Endothelial cell of umbilical vein (primary cell): ENCODE data around the gene VN1R2. TPM values are rescaled to one million over a fixed set of nuclear protein-coding genes. Genes with fewer than 3 reads are reported as not detected.

ENCODE experiments used
- BruUV-seq: library from RNA; stranded (reverse); fragments of 400-500 nt; replicated peaks from 2 replicates; lab custom pipeline; 2021; lab: Mats Ljungman, UMichigan
- CTCF ChIA-PET: fragments of 300-600, 350-600 bp; sonication (Branson Sonifier 250); formaldehyde crosslinking; loops from one replicate; lab custom pipeline; 2021; ENCODE audit warnings: antibody characterized with exemption, inconsistent platforms; lab: Charles Lee
- POLR2A ChIA-PET: fragments of 300-600, 350-600 bp; sonication (Branson Sonifier 250); formaldehyde crosslinking; loops from one replicate; lab custom pipeline; 2021; ENCODE audit warnings: antibody characterized with exemption, inconsistent platforms; lab: Charles Lee
- DNase-seq: peaks from one replicate; pipeline ENCODE4 v3.0.0-alpha.2; 2011; ENCODE audit warnings: low read depth, low spot score
- FAIRE-seq: peaks from 2 replicates; lab custom pipeline; 2011; peaks lifted over from hg19 to GRCh38; lab: Jason Lieb, UNC
- H2AFZ ChIP-seq: 2 replicates; pipeline ENCODE4 v1.6.0; 2012; ENCODE audit warnings: low read depth, low read length, control low read depth, inconsistent platforms
- H3K27ac ChIP-seq: 2 replicates; pipeline ENCODE4 v1.5.1; 2011; ENCODE audit warnings: low read depth, mild to moderate bottlenecking, control low read depth, low read length, moderate library complexity; ENCODE audit not compliant: insufficient read depth
- H3K27me3 ChIP-seq, 2 experiments: 2 replicates each; pipeline versions ENCODE4 v1.6.0 to v1.6.1; 2011; ENCODE audit warnings: low read length in 2 of 2, mixed read lengths in 1 of 2; ENCODE audit not compliant: control insufficient read depth in 2 of 2, insufficient read depth in 2 of 2
- H3K36me3 ChIP-seq, 2 experiments: 2 replicates in 1 of 2; 3 replicates in 1 of 2; pipeline ENCODE4 v1.5.1; 2011; ENCODE audit warnings: low read length in 2 of 2, mild to moderate bottlenecking in 1 of 2, moderate library complexity in 1 of 2; ENCODE audit not compliant: control insufficient read depth in 2 of 2, insufficient read depth in 2 of 2; ENCODE audit errors: extremely low read depth in 1 of 2
- H3K4me1 ChIP-seq: 3 replicates; pipeline ENCODE4 v1.5.1; 2011; ENCODE audit warnings: mild to moderate bottlenecking, low read length; ENCODE audit not compliant: control insufficient read depth, insufficient read depth; ENCODE audit errors: extremely low read depth
- H3K4me2 ChIP-seq: 2 replicates; pipeline ENCODE4 v1.6.1; 2011; ENCODE audit warnings: low read length, control low read depth, mixed read lengths; ENCODE audit not compliant: insufficient read depth
- H3K4me3 ChIP-seq, 3 experiments: fragments of 200-600 bp in 1 of 3; sonication (generic), shearing (Covaris generic) in 1 of 3; replicated peaks in 1 of 3; 2 replicates each; pipeline ENCODE4 v1.5.1; 2011 to 2016; ENCODE audit warnings: control low read depth in 3 of 3, low read length in 3 of 3, mild to moderate bottlenecking in 2 of 3, inconsistent platforms in 1 of 3, low read depth in 1 of 3, moderate library complexity in 1 of 3; ENCODE audit not compliant: insufficient read depth in 1 of 3
- H3K79me2 ChIP-seq: 2 replicates; pipeline ENCODE4 v1.6.0; 2012; ENCODE audit warnings: low read length, inconsistent platforms; ENCODE audit not compliant: control insufficient read depth, insufficient read depth
- H3K9ac ChIP-seq: replicated peaks from 2 replicates; pipeline ENCODE3; 2011; ENCODE audit warnings: low read length, control low read depth; ENCODE audit not compliant: insufficient read depth; ENCODE audit errors: extremely low read depth
- H3K9me1 ChIP-seq: replicated peaks from 3 replicates; pipeline ENCODE4 v1.6.0; 2011; ENCODE audit warnings: mild to moderate bottlenecking, low read length; ENCODE audit not compliant: control insufficient read depth, insufficient read depth; ENCODE audit errors: extremely low read depth
- H3K9me3 ChIP-seq: replicated peaks from 2 replicates; pipeline ENCODE4 v1.5.1; 2012; ENCODE audit warnings: low read length, inconsistent platforms; ENCODE audit not compliant: control insufficient read depth, insufficient read depth
- H4K20me1 ChIP-seq: replicated peaks from 2 replicates; pipeline ENCODE3; 2011; ENCODE audit warnings: mild to moderate bottlenecking, low read length; ENCODE audit not compliant: control insufficient read depth, insufficient read depth; ENCODE audit errors: extremely low read depth
- EZH2 ChIP-seq: IDR thresholded peaks from 2 replicates; pipeline ENCODE4 v1.6.1; 2012; ENCODE audit warnings: borderline replicate concordance, low read depth, mild to moderate bottlenecking, moderate library complexity, low read length, inconsistent platforms; ENCODE audit not compliant: severe bottlenecking
- FOS ChIP-seq: IDR thresholded peaks from 2 replicates; pipeline ENCODE4 v1.6.1; 2011; ENCODE audit warnings: mild to moderate bottlenecking, low read length, moderate library complexity, borderline replicate concordance; ENCODE audit not compliant: insufficient read depth
- GATA2 ChIP-seq: IDR thresholded peaks from 2 replicates; pipeline ENCODE4 v1.7.0; 2011; ENCODE audit warnings: low read depth, mild to moderate bottlenecking, moderate library complexity, mixed read lengths, low read length; ENCODE audit not compliant: insufficient read length, insufficient read depth
- JUN ChIP-seq: IDR thresholded peaks from 2 replicates; pipeline ENCODE4 v1.6.1; 2011; ENCODE audit warnings: borderline replicate concordance, low read depth; ENCODE audit not compliant: insufficient read length, insufficient read depth
- MYC ChIP-seq: IDR thresholded peaks from one replicate; pipeline ENCODE4 v1.6.1; 2011; ENCODE audit warnings: mild to moderate bottlenecking, low read depth, low read length
- POLR2A ChIP-seq: IDR thresholded peaks from 2 replicates; pipeline ENCODE4 v1.6.1; 2012; ENCODE audit warnings: low read depth, mild to moderate bottlenecking, control low read depth, low read length
- POLR2AphosphoS5 ChIP-seq: IDR thresholded peaks from 2 replicates; pipeline ENCODE4 v1.6.1; 2012; ENCODE audit warnings: low read depth, mild to moderate bottlenecking, control low read depth, low read length, moderate library complexity; ENCODE audit not compliant: insufficient read depth
- dilution Hi-C: fragments of 300-500 bp; cut with MboI; formaldehyde crosslinking; loops from one replicate; pipeline ENCODE4 v1.15.0; 2019; ENCODE audit warnings: low sequenced_read_pairs; ENCODE audit not compliant: extremely low pct_ligation_motif_present
- intact Hi-C: fragments of 100-400 bp; cut with micrococcal nuclease; formaldehyde crosslinking; loops from one replicate; pipeline ENCODE4 v1.10.0; 2022
- polyA plus RNA-seq, 4 experiments: library from polyadenylated mRNA; depleted of rRNA in 3 of 4; stranded (reverse) in 3 of 4; unstranded in 1 of 4; fragments of >200 nt; gene quantifications; 2 replicates each; pipeline versions ENCODE4 v1.2.1 to v1.2.3, GENCODE V29; 2011 to 2012; ENCODE audit warnings: missing spikeins in 1 of 4
- total RNA-seq: library from RNA; stranded (reverse); gene quantifications from 2 replicates; pipeline ENCODE4 v1.2.3, GENCODE V29; 2021
- TF ChIP-seq, protein P1 (sequence below), 2 donors: IDR thresholded peaks; 1 replicate in 1 of 2; 2 replicates in 1 of 2; pipeline ENCODE4 v1.5.1; 2011; ENCODE audit warnings: low read length in 2 of 2, mild to moderate bottlenecking in 2 of 2, moderate library complexity in 2 of 2, control low read depth in 1 of 2, inconsistent platforms in 1 of 2, low read depth in 1 of 2; ENCODE audit not compliant: insufficient read depth in 1 of 2; ENCODE audit errors: extremely low read depth in 1 of 2
- TF ChIP-seq, protein P2 (sequence below): IDR thresholded peaks from 2 replicates; pipeline ENCODE4 v1.6.1; 2011; ENCODE audit not compliant: insufficient read depth, insufficient read length

VN1R2 gene
- total and polyA plus RNA-seq, 2 donors (not counting 3 experiments of a cell fraction or from before 2014, with no cell fraction given): not detected

DNA sequence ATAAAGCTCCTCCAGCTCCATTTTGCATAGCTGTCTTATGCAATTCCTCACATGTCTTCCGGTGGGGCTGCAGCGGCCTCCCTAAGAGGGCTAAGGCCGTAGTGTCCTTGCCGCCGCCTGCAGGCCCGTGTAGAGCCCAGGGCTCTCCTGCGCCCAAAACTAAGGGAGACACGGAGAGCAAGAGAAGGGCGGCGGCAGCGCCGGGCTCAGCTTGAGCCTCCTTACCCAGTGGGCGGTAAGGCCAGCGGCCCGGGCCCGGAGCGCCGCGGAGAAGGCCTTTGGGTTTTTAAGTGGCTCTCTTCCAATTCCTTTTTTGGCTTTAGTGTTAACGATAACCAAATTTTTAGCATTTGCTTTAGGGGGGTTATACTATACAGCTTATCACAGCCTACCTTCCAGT, 33.5 kb upstream of the VN1R2 start:
- dilution Hi-C loops: no loop called here
- Histone ChIP-seq H3K9ac (no peak overlapping the region), H3K4me1 (no peaks in the 10 kb centered on the region), H3K9me1 (no peaks in the 10 kb centered on the region), H3K4me3 (no peak overlapping the region), H3K4me2 (no peak overlapping the region), H3K36me3 (no peaks in the 10 kb centered on the region), H4K20me1 (no peaks in the 10 kb centered on the region), H2AFZ (no peak overlapping the region), H3K79me2 (no peaks in the 10 kb centered on the region), H3K27ac (no peak overlapping the region), H3K9me3 (peaks cover 2% of the 10 kb centered on the region), H3K27me3 (no peaks in the 10 kb centered on the region)
- intact Hi-C loops: no loop called here
- no TSS peak for BruUV-seq
- no peak for DNase-seq
- ChIA-PET CTCF (interaction anchor here (1.3 kb wide), 1 partner anchor 148 kb away, joined by 3 read pairs; no protein-coding TSS in a partner anchor), POLR2A (no interaction called here)
- no peak for FAIRE-seq
- TF ChIP-seq, protein P1, sequence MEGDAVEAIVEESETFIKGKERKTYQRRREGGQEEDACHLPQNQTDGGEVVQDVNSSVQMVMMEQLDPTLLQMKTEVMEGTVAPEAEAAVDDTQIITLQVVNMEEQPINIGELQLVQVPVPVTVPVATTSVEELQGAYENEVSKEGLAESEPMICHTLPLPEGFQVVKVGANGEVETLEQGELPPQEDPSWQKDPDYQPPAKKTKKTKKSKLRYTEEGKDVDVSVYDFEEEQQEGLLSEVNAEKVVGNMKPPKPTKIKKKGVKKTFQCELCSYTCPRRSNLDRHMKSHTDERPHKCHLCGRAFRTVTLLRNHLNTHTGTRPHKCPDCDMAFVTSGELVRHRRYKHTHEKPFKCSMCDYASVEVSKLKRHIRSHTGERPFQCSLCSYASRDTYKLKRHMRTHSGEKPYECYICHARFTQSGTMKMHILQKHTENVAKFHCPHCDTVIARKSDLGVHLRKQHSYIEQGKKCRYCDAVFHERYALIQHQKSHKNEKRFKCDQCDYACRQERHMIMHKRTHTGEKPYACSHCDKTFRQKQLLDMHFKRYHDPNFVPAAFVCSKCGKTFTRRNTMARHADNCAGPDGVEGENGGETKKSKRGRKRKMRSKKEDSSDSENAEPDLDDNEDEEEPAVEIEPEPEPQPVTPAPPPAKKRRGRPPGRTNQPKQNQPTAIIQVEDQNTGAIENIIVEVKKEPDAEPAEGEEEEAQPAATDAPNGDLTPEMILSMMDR (IDR thresholded peaks at IDR 0.05; ENCODE audit: extremely low read depth in 1 of 2, insufficient read depth in 1 of 2, low read depth in 1 of 2, low read length in 2 of 2): no peak
- no peak for TF ChIP-seq POLR2AphosphoS5
- no peak for TF ChIP-seq GATA2
- no peak for TF ChIP-seq MYC
- no peak for TF ChIP-seq JUN
- TF ChIP-seq EZH2: no peak
- TF ChIP-seq POLR2A: no peak
- TF ChIP-seq FOS: no peak
- TF ChIP-seq, protein P2, sequence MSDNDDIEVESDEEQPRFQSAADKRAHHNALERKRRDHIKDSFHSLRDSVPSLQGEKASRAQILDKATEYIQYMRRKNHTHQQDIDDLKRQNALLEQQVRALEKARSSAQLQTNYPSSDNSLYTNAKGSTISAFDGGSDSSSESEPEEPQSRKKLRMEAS: no peak
